Fibroblast of lung (primary cell): ENCODE measurements around the gene AGAP2. TPM values are rescaled to one million over a fixed set of nuclear protein-coding genes. Genes with fewer than 3 reads are reported as not detected.

Experiments
- DNase-seq, 2 donors: peaks; one replicate each; pipeline versions ENCODE4 v3.0.0 to v3.0.0-alpha.2; 2010; ENCODE audit warnings: low read depth in 2 of 2
- H2AFZ ChIP-seq: 2 replicates; pipeline ENCODE4 v1.5.1; 2012; ENCODE audit warnings: low read length, control low read depth, inconsistent platforms
- H3K27ac ChIP-seq: 2 replicates; pipeline ENCODE4 v1.5.1; 2011; ENCODE audit warnings: low read length, control low read depth; ENCODE audit not compliant: insufficient read depth
- H3K27me3 ChIP-seq: 2 replicates; pipeline ENCODE4 v1.5.1; 2011; ENCODE audit warnings: mild to moderate bottlenecking, low read length; ENCODE audit not compliant: control insufficient read depth, insufficient read depth
- H3K36me3 ChIP-seq: 2 replicates; pipeline ENCODE4 v1.5.1; 2011; ENCODE audit warnings: low read length; ENCODE audit not compliant: control insufficient read depth, insufficient read depth
- H3K4me1 ChIP-seq: 2 replicates; pipeline ENCODE4 v1.5.1; 2011; ENCODE audit warnings: low read length; ENCODE audit not compliant: control insufficient read depth, insufficient read depth; ENCODE audit errors: extremely low read depth
- H3K4me2 ChIP-seq: 2 replicates; pipeline ENCODE4 v1.5.1; 2011; ENCODE audit warnings: low read length, control low read depth; ENCODE audit not compliant: insufficient read depth; ENCODE audit errors: extremely low read depth
- H3K4me3 ChIP-seq, 4 experiments: fragments of 200-600 bp in 1 of 4; sonication (generic) in 1 of 4; replicated peaks in 1 of 4; 2 replicates each; pipeline ENCODE4 v1.5.1; 2011 to 2016; ENCODE audit warnings: low read length in 4 of 4, low read depth in 3 of 4, mild to moderate bottlenecking in 3 of 4, control low read depth in 2 of 4, inconsistent platforms in 1 of 4, mixed read lengths in 1 of 4; ENCODE audit not compliant: insufficient read depth in 1 of 4; ENCODE audit errors: control extremely low read depth in 1 of 4
- H3K79me2 ChIP-seq: 2 replicates; pipeline ENCODE4 v1.5.1; 2012; ENCODE audit warnings: mild to moderate bottlenecking, low read length, inconsistent platforms; ENCODE audit not compliant: control insufficient read depth, insufficient read depth
- H3K9ac ChIP-seq: 2 replicates; pipeline ENCODE4 v1.5.1; 2011; ENCODE audit warnings: mild to moderate bottlenecking, low read length, control low read depth; ENCODE audit not compliant: insufficient read depth
- H3K9me3 ChIP-seq: 2 replicates; pipeline ENCODE4 v1.5.1; 2012; ENCODE audit warnings: low read depth, low read length; ENCODE audit not compliant: control insufficient read depth, insufficient read depth
- H4K20me1 ChIP-seq: 2 replicates; pipeline ENCODE4 v1.5.1; 2011; ENCODE audit warnings: low read length; ENCODE audit not compliant: control insufficient read depth, insufficient read depth; ENCODE audit errors: extremely low read depth
- CTCF ChIP-seq, 2 donors: IDR thresholded peaks in 1 of 2; conservative IDR thresholded peaks in 1 of 2; 1 replicate in 1 of 2; 2 replicates in 1 of 2; pipeline ENCODE4 v1.5.1; 2011 to 2012; ENCODE audit warnings: low read length in 2 of 2, control low read depth in 1 of 2, inconsistent platforms in 1 of 2, low read depth in 1 of 2, mild to moderate bottlenecking in 1 of 2
- EZH2 ChIP-seq: IDR thresholded peaks from 2 replicates; pipeline ENCODE4 v1.5.1; 2012; ENCODE audit warnings: low read length, control low read depth, mild to moderate bottlenecking; ENCODE audit errors: missing control alignments
- polyA plus RNA-seq, 2 donors: library from polyadenylated mRNA; depleted of rRNA in 1 of 2; stranded (reverse) in 1 of 2; unstranded in 1 of 2; fragments of >200 nt; gene quantifications; 2 replicates each; pipeline ENCODE4 v1.2.1, GENCODE V29; 2011 to 2012; ENCODE audit warnings: missing spikeins in 1 of 2
- total RNA-seq: library from RNA; depleted of rRNA; stranded (reverse); fragments of >200 nt; gene quantifications from 2 replicates; pipeline ENCODE4 v1.2.1, GENCODE V29; 2014

Gene AGAP2
- total and polyA plus RNA-seq, 2 donors (not counting 1 experiment from before 2014, with no cell fraction given) = 0.05 to 0.17 TPM

GRCh38 chr12:57755194-57755453 is 16.6 kb upstream of the AGAP2 start:
- no peak for DNase-seq
- Histone ChIP-seq H2AFZ (no peak overlapping the region), H3K27ac (no peak overlapping the region), H3K9ac (no peak overlapping the region), H3K4me2 (peak overlapping the region; percentile 15), H3K4me1 (peaks cover 4% of the 10 kb centered on the region), H3K36me3 (peaks cover 4% of the 10 kb centered on the region), H3K79me2 (peaks cover 19% of the 10 kb centered on the region), H3K9me3 (no peaks in the 10 kb centered on the region), H3K27me3 (peaks cover 13% of the 10 kb centered on the region), H4K20me1 (no peaks in the 10 kb centered on the region), H3K4me3 (peak overlapping the region in 2 of 4 experiments; percentile 20 to 64)
- TF ChIP-seq EZH2 (no peak), CTCF (conservative IDR thresholded peaks at IDR 0.05 in 1 of 2, IDR thresholded peaks at IDR 0.05 in 1 of 2; ENCODE audit: low read depth in 1 of 2, low read length in 2 of 2) (no peak)

DNA sequence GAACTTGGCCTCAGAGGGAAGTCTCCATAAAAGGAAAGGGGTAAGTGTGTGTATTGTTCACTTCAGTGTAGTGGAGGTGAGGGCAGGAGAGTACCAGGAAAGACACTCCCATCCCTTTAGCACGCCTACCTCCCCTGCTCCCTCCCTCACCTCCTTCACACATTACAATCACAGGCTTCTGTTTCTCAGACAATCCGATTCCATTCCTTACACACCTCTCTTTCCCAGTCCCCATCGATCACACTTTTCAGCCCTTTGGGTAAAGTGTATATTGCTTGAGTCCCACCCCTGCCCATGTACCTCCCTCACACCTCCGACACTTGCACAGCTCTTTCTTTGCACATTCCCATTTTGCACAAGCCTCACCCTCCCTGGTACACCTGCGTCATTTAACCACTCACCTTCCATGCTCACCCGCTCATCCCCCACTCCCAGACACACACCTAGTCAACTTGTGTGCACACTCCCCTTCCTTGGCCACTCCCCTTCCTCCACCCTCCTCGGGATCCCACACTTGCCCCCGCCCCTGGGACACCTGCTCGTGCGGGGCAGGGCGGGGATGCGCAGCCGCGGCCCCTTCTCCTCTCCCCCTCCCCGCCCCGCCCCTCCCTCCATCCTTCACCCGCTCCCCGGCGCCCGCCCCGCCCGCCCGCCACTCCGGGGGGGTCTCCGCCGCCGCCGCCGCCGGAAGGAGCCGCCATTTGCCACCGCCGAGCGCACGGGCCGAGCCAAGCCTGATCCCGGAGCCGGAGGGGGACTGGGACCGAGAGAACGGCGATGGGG is 16.1 kb upstream of the AGAP2 start, which contains the start of gene MARCHF9:
TSS of gene MARCHF9 (plus strand) at position 693 of the 783 bp plus-strand sequence. CDS start 426 bp downstream, outside the sequence.
- no peak within 1 kb of the TSS for H3K27ac ChIP-seq
- H3K9ac ChIP-seq = peak within 1 kb of the TSS; percentile 54

More for the DNA sequence above, 16.1 kb upstream of the AGAP2 start, which contains the start of gene MARCHF9:
- peak; percentile 80 for TF ChIP-seq EZH2
- no peak for TF ChIP-seq CTCF (conservative IDR thresholded peaks at IDR 0.05 in 1 of 2, IDR thresholded peaks at IDR 0.05 in 1 of 2; ENCODE audit: low read depth in 1 of 2, low read length in 2 of 2)
- peak within 1 kb of the TSS; percentile 41 to 64 (median 49) for H3K4me3 ChIP-seq
- H3K27me3 ChIP-seq = peaks cover 13% of the 10 kb centered on the region
- peak within 1 kb of the TSS; percentile 29 for H2AFZ ChIP-seq
- peak within 1 kb of the TSS; percentile 67 for H3K4me2 ChIP-seq
- H4K20me1 ChIP-seq = no peaks in the 10 kb centered on the region
- H3K36me3 ChIP-seq = peaks cover 4% of the 10 kb centered on the region
- peaks cover 4% of the 10 kb centered on the region for H3K4me1 ChIP-seq
- DNase-seq = no peak
- no peaks in the 10 kb centered on the region for H3K9me3 ChIP-seq
- peaks cover 20% of the 10 kb centered on the region for H3K79me2 ChIP-seq
